WERI-Rb-1 (cell line): ENCODE data around the gene MAML2.

Experiments used
- DNase-seq: peaks from one replicate; pipeline ENCODE4 v3.0.0-alpha.2; 2020
- H3K27ac ChIP-seq: fragments of 250-450 bp; sonication (Bioruptor Pico); 2 replicates; pipeline ENCODE4 v1.5.1; 2020; ENCODE audit warnings: mild to moderate bottlenecking, moderate library complexity
- H3K27me3 ChIP-seq: fragments of 250-450 bp; sonication (Bioruptor Pico); 2 replicates; pipeline ENCODE4 v1.5.1; 2021; ENCODE audit warnings: mild to moderate bottlenecking, low read depth, moderate library complexity; ENCODE audit not compliant: insufficient read depth, severe bottlenecking
- H3K36me3 ChIP-seq: fragments of 250-450 bp; sonication (Bioruptor Pico); 2 replicates; pipeline ENCODE4 v1.5.1; 2020; ENCODE audit warnings: mild to moderate bottlenecking, moderate library complexity
- H3K4me3 ChIP-seq: 2 replicates; pipeline ENCODE4 v1.5.1; 2011; ENCODE audit warnings: low read depth, mild to moderate bottlenecking, control low read depth, low read length
- H3K9me3 ChIP-seq: fragments of 250-450 bp; sonication (Bioruptor Pico); 2 replicates; pipeline ENCODE4 v1.5.1; 2021; ENCODE audit warnings: mild to moderate bottlenecking, moderate library complexity; ENCODE audit not compliant: severe bottlenecking
- TF ChIP-seq, protein P1 (sequence below): IDR thresholded peaks from 2 replicates; pipeline ENCODE4 v1.5.1; 2011; ENCODE audit warnings: low read depth, mild to moderate bottlenecking, control low read depth, inconsistent platforms, low read length

The MAML2 gene

DNA sequence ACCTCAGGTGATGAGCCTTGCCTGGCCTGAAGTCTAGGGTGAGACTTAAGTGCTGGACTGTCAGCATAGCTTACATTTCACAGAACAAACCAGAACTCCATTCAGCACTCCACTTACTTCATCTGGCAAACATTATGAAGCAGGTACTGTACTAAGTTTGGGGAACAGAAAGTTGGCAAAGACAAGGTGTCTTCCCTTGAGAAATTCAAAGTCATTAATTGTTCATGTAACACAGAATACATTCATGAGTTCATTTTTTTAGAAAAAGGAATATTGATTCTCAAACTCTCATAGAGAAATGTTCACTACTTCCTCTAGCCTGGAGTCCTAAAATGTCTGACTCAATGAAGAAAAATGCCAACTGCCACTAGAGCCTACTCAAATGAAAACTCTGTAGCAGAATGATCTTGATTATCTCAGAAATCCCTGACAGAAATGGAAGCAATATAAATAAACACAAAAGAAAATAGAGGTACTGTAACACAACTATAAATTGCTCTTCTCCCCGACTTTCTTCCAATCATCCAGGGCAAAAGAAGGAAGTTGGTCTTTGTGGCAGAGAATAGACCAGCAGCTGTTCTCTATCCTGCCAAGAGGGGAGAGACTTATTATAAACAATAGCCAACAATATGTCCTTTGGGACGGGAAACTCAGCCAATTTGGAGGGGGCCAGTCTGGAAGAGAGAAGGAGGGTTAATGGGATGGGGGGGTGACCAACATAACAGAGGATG, 289.9 kb downstream of the MAML2 start:
- TF ChIP-seq, protein P1, sequence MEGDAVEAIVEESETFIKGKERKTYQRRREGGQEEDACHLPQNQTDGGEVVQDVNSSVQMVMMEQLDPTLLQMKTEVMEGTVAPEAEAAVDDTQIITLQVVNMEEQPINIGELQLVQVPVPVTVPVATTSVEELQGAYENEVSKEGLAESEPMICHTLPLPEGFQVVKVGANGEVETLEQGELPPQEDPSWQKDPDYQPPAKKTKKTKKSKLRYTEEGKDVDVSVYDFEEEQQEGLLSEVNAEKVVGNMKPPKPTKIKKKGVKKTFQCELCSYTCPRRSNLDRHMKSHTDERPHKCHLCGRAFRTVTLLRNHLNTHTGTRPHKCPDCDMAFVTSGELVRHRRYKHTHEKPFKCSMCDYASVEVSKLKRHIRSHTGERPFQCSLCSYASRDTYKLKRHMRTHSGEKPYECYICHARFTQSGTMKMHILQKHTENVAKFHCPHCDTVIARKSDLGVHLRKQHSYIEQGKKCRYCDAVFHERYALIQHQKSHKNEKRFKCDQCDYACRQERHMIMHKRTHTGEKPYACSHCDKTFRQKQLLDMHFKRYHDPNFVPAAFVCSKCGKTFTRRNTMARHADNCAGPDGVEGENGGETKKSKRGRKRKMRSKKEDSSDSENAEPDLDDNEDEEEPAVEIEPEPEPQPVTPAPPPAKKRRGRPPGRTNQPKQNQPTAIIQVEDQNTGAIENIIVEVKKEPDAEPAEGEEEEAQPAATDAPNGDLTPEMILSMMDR: no peak
- no peaks in the 10 kb centered on the region for H3K9me3 ChIP-seq
- H3K4me3 ChIP-seq: no peak overlapping the region
- H3K36me3 ChIP-seq: peaks cover 3% of the 10 kb centered on the region
- no peak for DNase-seq
- H3K27me3 ChIP-seq: no peaks in the 10 kb centered on the region
- H3K27ac ChIP-seq: no peak overlapping the region

DNA sequence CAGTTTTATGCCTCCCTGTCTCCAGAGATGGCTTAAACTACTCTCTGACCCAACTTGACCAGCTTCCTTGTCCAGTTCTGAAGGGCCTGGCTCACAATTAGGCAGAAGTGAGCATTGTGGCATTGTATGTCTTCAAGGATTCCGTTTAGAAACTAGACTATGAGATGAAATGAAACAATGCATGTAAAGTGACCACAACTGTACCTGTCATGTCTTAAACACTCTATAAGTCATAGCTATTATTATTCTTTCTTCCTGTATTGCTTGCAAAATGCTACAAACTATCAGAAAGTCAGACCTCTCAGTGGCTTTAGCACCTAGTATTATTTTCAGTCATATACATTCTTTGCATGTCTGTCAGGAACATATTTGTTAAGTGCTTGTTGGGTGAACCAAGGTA, 291.2 kb downstream of the MAML2 start:
- Histone ChIP-seq H3K27me3 (no peaks in the 10 kb centered on the region), H3K27ac (no peak overlapping the region)
- no peak for DNase-seq

DNA sequence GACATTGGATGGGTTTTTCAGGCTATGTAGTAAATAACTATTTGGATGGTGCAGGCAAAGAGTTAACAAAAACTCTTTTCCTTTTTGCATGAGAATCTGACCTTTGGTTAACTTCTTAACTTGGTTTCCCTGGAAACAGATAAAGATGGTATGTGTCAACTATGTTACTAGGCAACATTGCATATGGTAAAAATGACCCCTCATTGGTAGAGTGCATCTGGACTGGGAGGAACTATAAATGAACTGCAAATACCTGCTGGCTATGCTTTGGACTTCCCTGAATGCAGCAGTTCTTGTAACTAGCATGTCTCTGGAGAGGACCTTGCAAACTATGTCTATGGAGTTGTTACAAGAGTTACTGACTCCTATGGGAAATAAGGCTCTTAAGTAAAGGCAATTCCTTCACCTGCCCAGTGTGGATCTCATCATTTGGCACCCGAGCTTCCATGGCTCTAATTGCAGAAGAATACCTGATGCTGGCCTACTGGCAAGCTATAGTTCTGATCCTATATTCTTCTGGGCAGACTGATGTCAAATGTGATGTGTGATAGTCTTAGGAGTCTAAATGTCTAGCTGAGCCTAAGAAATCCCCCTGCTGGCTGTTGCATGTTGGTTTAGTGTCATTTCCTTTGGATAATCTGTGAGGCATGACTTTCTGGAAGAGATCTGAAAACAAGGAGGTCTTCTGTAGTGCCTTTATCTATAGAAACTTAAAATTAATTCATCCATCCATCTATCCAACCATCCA, 292.4 kb downstream of the MAML2 start:
- Histone ChIP-seq H3K36me3 (peaks cover 3% of the 10 kb centered on the region), H3K4me3 (no peak overlapping the region), H3K9me3 (no peaks in the 10 kb centered on the region), H3K27ac (peak overlapping the region; percentile 24; the same call in 1 of the 2 replicates), H3K27me3 (no peaks in the 10 kb centered on the region)
- TF ChIP-seq, protein P1: peak; percentile 24; the same call in 1 of the 2 replicates
- DNase-seq: peak; percentile 38

More for the DNA sequence above, 291.2 kb downstream of the MAML2 start:
- no peaks in the 10 kb centered on the region for H3K9me3 ChIP-seq
- H3K36me3 ChIP-seq: peaks cover 3% of the 10 kb centered on the region
- no peak overlapping the region for H3K4me3 ChIP-seq
- TF ChIP-seq, protein P1: no peak

DNA sequence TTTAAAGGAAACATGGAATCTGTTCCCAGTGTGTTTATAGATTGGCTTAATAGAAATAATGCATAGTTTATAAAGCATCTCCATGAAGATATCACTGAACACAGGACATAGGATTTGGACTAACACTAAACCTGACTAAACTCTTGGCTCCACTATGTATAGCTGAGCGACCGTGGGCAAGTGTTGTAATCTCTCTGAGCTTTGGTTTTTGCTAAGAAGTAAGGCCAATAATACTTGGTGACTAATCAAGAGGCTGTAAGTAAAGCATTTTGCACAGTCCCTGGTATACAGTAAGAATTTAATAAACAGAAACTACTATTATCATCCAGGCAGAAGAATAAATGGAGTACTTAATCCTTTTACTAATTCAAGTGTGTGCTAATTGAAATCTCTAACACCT, 293.6 kb downstream of the MAML2 start:
- Histone ChIP-seq H3K27me3 (no peaks in the 10 kb centered on the region), H3K9me3 (no peaks in the 10 kb centered on the region), H3K36me3 (peaks cover 6% of the 10 kb centered on the region), H3K4me3 (no peak overlapping the region), H3K27ac (no peak overlapping the region)
- no peak for DNase-seq
- TF ChIP-seq, protein P1: no peak

DNA sequence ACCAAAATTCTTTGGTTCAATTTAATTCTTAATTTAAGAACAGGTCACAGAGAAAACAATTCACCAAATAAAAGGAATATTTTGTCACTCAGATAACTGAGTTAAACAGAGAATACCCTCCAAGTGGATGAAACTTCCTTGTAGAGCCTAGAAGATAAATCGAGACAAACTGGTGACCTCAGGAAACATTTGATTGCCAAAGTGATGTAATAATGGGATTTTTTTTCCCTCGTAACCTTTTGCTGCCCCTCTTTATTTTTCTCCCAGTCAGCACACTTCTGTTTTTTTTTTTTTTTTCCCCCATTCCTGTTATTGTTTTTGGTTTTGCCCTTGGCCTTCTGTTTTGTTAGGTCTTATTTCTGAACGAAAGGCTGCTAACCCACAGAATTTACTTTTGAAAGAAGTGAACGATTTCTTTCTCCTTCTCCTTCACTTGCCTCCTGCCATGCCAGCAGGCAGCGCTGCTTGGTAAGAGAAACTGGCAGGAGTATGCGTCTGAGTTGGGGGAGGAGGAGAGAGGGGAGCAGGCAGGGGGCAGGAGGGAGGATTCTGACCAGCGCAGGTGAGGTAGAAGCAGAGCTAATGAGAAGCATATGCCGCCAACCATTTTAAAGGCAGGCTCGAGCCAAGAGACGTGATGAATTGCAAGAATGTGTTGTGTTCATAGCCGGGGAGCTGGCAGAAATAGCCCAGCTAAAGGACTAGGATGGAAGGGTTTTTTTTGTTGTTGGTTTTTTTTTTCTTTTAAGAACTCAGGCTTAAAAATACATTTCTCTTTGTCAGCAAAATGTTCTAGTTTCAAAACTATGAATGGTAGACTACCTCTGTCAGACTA, 297.2 kb downstream of the MAML2 start:
- no peaks in the 10 kb centered on the region for H3K9me3 ChIP-seq
- H3K36me3 ChIP-seq: peaks cover 8% of the 10 kb centered on the region
- TF ChIP-seq, protein P1: no peak
- no peak for DNase-seq
- H3K27ac ChIP-seq: no peak overlapping the region
- H3K27me3 ChIP-seq: no peaks in the 10 kb centered on the region
- H3K4me3 ChIP-seq: no peak overlapping the region
